Measurements from ENCODE around the gene TP53. TPM values are rescaled to one million over a fixed set of nuclear protein-coding genes. Genes with fewer than 3 reads are reported as not detected.
A peak's percentile ranks its signal among the peaks of the same experiment; 100 is the strongest.
"Not testable (repeated sequence)": the region's sequence is repeated elsewhere in the genome, so short reads cannot be mapped to it uniquely, and the experiment has no call there.

The TP53 gene
- total RNA-seq, 1 donor from 2014 or later = 41.7 TPM

GRCh38 chr17:7627250-7628121, 59.8 kb downstream of the TP53 start, which contains the start of gene SAT2:
Gene SAT2 (minus strand): TSS chr17:7627821. CDS start chr17:7627635, 186 bp downstream.
- DNase-seq = peak; percentile 96

GRCh38 chr17:7626956-7627249, 60.4 kb downstream of the TP53 start:
- peak overlapping the region; percentile 89 for H3K27ac ChIP-seq
- H3K9me3 ChIP-seq = no peaks in the 10 kb centered on the region
- H3K36me3 ChIP-seq = peaks cover 8% of the 10 kb centered on the region
- no peaks in the 10 kb centered on the region for H3K27me3 ChIP-seq
- peaks cover 7% of the 10 kb centered on the region for H3K4me1 ChIP-seq
- peak overlapping the region; percentile 86 for H3K4me3 ChIP-seq
- no peak for TF ChIP-seq CTCF (IDR thresholded peaks at IDR 0.05)
- no peak for ATAC-seq
- intact Hi-C loops (cut with DNase I) = no loop called here
- no peak for DNase-seq

More at GRCh38 chr17:7627250-7628121, 59.8 kb downstream of the TP53 start, which contains the start of gene SAT2:
- TF ChIP-seq CTCF (IDR thresholded peaks at IDR 0.05) = no peak
- peak within 1 kb of the TSS; percentile 86 for H3K4me3 ChIP-seq
- no peaks in the 10 kb centered on the region for H3K9me3 ChIP-seq
- peaks cover 8% of the 10 kb centered on the region for H3K36me3 ChIP-seq
- peaks cover 7% of the 10 kb centered on the region for H3K4me1 ChIP-seq
- peak within 1 kb of the TSS; percentile 89 for H3K27ac ChIP-seq
- no peaks in the 10 kb centered on the region for H3K27me3 ChIP-seq
- intact Hi-C loops (cut with DNase I) = no loop called here
- ATAC-seq = peak; percentile 97

GRCh38 chr17:7626307-7626706, 61.0 kb downstream of the TP53 start:
- H3K27ac ChIP-seq = no peak overlapping the region
- no peaks in the 10 kb centered on the region for H3K9me3 ChIP-seq
- no peak for DNase-seq
- intact Hi-C loops (cut with DNase I) = no loop called here
- H3K36me3 ChIP-seq = peaks cover 8% of the 10 kb centered on the region
- H3K27me3 ChIP-seq = no peaks in the 10 kb centered on the region
- TF ChIP-seq CTCF (IDR thresholded peaks at IDR 0.05) = no peak
- H3K4me3 ChIP-seq = no peak overlapping the region
- H3K4me1 ChIP-seq = peaks cover 7% of the 10 kb centered on the region
- peak; percentile 46 for ATAC-seq

GRCh38 chr17:7625749-7626148, 61.5 kb downstream of the TP53 start:
- H3K36me3 ChIP-seq; intact Hi-C loops (cut with DNase I); DNase-seq; ATAC-seq; H3K27ac ChIP-seq; H3K27me3 ChIP-seq; H3K4me1 ChIP-seq; H3K9me3 ChIP-seq; H3K4me3 ChIP-seq: not testable (repeated sequence)

- TF ChIP-seq CTCF (IDR thresholded peaks at IDR 0.05) = no peak
- peaks cover 8% of the 10 kb centered on the region for H3K36me3 ChIP-seq
- H3K9me3 ChIP-seq = no peaks in the 10 kb centered on the region
- H3K27me3 ChIP-seq = no peaks in the 10 kb centered on the region
- no peak for DNase-seq
- intact Hi-C loops (cut with DNase I) = no loop called here
- H3K27ac ChIP-seq = no peak overlapping the region
- H3K4me1 ChIP-seq = peaks cover 7% of the 10 kb centered on the region
- H3K4me3 ChIP-seq = no peak overlapping the region
- ATAC-seq = no peak
These were observed 63.6 kb downstream of the TP53 start for GRCh38 chr17:7623661-7624060.

- DNase-seq (no peak), ATAC-seq (no peak)
- Histone ChIP-seq H3K4me1 (no peaks in the 10 kb centered on the region), H3K36me3 (peaks cover 3% of the 10 kb centered on the region), H3K4me3 (no peak overlapping the region), H3K9me3 (no peaks in the 10 kb centered on the region), H3K27ac (no peak overlapping the region), H3K27me3 (no peaks in the 10 kb centered on the region)
- no peak for TF ChIP-seq CTCF (IDR thresholded peaks at IDR 0.05)
- intact Hi-C loops (cut with DNase I) = no loop called here
These were observed 66.5 kb downstream of the TP53 start for GRCh38 chr17:7620835-7621234.

All from upper lobe of right lung (tissue), 1 donor.